CD4-positive, alpha-beta T cell treated with Interleukin-1 beta for 1 hour (primary cell): Measurements from ENCODE around the gene USP2.
"Not testable (repeated sequence)": the region's sequence is repeated elsewhere in the genome, so short reads cannot be mapped to it uniquely, and the experiment has no call there.

Source experiments
- DNase-seq, 2 donors: peaks; one replicate each; pipeline ENCODE4 v3.0.0-alpha.2; 2020 to 2022

The USP2 gene

GRCh38 chr11:119414321-119414720, 32.8 kb upstream of the USP2 start:
- no peak for DNase-seq

DNA sequence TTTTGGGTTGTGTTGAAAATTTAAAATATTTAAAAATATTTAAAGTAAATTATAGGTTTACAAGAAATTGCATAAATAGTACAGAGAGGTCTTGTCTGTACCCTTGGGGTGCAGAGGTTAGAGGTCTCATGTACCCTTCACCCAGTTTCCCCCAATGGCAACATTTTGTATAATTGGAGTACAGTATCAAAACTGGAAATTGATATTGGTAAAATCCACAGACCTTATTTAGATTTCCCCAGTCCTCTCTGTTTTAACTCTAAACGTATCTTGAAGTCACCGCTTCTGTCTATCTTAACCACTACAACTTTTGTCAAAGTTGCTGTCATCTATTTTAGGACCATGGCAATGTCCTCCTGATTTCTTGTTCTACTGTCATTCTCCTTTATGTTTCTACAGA, 30.6 kb upstream of the USP2 start:
- no peak for DNase-seq

DNA sequence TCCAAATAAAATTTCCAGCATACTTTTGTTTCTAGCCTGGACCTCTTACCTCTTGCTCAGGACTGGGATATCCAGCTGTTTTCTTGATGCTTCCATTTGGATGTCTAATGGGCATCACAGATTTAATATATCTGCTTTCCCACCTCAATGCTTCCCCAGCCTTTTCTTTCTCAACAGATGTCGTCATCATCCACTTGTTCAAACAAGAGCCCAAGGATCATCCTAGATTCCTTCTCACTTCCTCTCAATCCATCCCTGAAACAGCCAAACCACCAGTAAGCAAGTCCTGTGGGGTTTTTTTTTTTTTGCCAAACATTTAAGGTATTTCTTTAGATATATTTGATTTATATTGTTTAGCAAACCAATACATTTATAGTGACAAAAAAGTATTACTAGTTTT, 29.0 kb upstream of the USP2 start:
- DNase-seq: no peak

GRCh38 chr11:119409731-119410130, 28.2 kb upstream of the USP2 start:
- DNase-seq: no peak

- DNase-seq: no peak
Observed at GRCh38 chr11:119406005-119406404, 24.5 kb upstream of the USP2 start.

DNA sequence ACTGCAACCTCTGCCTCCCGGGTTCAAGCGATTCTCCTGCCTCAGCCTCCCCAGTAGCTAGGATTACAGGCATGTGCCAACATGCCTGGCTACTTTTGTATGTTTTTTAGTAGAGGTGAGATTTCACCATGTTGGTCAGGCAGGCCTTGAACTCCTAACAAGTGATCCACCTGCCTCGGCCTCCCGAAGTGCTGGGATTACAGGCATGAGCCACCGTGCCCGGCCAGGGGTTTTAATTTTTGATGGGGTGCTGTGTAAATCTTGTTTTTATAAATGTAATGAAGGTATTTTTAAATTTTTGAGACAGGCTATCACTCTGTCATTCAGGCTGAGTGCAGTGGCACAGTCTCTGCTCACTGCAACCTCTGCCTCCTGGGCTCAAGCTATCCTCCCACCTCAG, 24.0 kb upstream of the USP2 start:
- DNase-seq: not testable (repeated sequence)

- DNase-seq: no peak
Observed at GRCh38 chr11:119404872-119405271, 23.4 kb upstream of the USP2 start.

DNA sequence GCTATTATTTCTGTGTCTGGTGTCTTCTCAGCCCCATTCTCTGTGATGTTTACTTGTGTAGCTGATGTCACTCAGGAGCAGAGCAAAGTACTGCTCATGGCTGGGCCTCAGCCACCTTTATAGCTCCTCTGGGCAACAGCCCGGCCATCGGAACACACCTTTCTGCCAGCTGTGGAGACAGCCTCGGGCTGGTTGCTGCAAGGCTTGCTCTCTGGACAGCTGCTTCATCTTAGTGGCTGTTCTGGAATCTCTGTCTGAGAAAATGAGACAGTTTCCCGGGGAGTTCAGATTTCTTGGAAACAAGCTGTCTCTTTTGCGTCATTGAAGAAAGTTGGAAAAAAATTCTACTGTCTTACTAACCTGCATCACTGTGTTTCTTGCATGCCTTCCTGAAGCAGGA, 21.5 kb upstream of the USP2 start:
- no peak for DNase-seq

- DNase-seq: no peak
Observed at GRCh38 chr11:119402470-119402869, 21.0 kb upstream of the USP2 start.

- no peak for DNase-seq
Observed at GRCh38 chr11:119400860-119401259, 19.4 kb upstream of the USP2 start.

- no peak for DNase-seq
Observed at GRCh38 chr11:119397740-119398139, 16.2 kb upstream of the USP2 start.

DNA sequence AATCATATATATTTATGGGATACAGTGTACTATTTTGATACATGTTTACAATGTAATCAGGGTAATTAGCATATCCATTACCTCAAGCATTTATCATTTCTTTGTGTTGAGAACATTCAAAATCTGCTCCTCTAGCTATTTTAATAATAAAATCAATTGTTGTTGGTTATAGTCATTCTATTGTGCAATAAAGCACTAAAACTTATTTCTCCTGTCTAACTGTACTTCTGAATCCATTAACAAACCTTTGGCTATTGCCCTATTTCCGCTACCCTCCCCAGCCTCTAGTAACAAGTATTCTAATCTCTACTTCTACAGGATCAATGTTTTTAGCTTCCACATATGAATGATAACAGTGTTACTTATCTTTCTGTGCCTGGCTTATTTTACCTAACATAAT, 15.3 kb upstream of the USP2 start:
- no peak for DNase-seq

DNA sequence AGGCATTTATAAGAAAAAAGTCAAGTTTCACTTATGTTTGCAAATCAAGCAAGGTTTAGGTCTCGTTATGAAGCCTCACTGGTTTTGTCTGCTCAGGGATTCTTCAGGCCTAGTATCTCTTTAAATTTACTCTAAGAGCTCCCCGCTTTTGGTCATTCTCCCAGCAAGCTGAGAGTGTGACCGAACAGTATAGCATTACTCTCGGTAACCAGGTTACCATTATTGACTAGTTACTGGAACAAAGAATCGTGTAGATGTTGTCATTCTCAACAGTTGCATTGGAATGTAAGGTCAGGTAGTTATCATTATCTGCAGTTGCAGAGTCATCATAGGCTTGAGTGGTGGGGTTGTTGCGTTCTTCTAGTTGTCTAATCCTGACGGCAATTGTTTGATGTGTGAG, 9.8 kb upstream of the USP2 start:
- no peak for DNase-seq

DNA sequence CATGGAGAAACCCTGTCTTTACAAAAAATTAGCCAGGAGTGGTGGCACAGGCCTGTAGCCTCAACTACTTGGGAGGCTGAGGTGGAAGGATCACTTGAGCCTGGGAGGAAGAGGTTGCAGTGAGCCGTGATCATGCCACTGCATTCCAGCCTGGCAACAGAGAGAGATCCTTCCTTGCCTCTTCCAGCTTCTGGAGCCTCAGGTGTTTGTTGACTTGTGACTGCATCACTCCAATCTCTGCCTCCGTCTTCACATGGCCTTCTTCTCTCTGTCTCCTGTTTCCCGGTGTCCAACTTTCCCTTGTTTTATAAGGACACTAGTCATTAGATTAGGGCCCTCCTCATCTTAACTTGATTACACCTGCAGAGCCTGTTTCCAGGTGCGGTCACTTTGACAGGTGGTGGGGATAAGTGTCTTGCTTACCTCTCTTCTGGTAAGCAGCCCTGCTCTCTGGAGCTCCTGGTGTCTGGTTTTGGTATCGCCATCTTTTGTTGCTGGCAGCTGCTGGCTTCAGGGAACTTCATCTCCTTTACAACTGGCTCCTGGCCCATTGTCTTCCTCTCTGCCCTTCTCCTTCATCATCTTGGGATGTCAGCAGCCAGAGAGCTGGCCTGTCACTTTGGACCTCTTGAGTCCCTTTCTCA, 8.2 kb upstream of the USP2 start:
- DNase-seq: no peak

GRCh38 chr11:119388103-119388502, 6.6 kb upstream of the USP2 start:
- no peak for DNase-seq

- no peak for DNase-seq
Observed at GRCh38 chr11:119384332-119384731, 2.8 kb upstream of the USP2 start.

DNA sequence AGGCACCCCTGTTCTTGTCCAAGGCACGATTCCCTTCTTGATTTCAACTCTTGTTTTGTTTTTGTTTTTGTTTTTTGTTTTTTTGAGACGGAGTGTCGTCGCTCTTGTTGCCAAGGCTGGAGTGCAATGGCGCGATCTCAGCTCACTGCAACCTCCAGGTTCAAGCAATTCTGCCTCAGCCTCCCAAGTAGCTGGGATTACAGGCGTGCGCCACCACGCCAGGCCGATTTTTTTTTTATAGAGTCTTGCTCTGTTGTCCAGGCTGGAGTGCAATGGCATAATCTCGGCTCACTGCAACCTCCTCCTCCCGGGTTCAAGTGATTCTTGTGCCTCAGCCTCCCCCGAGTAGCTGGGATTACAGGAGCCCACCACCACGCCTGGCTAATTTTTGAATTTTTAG, 1.0 kb upstream of the USP2 start:
- DNase-seq: not testable (repeated sequence)

DNA sequence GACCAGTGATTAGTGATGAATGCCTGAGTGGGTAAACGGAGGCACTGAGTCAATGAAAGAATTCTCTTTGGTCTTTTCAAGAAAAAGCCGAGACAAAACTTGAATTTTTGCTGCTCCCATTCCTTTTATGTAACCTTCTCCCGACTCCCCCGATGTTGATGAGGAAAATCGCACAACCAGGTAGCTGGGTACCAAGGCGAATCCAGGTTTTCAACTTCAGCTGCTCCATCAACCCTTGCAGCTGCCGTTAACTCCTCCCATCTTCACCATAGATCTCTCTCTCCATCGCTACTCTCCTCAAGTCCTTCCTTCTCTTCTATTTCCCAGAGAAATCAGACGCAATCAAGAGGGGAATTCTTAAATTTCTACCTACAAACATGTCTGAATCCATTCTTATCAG, 611 bp upstream of the USP2 start:
- no peak for DNase-seq

- no peak for DNase-seq
Observed at GRCh38 chr11:119380827-119381180, 686 bp downstream of the USP2 start.

GRCh38 chr11:119380160-119380826, 1.2 kb downstream of the USP2 start:
- no peak for DNase-seq

GRCh38 chr11:119378851-119379465, 2.5 kb downstream of the USP2 start:
- DNase-seq: no peak

DNA sequence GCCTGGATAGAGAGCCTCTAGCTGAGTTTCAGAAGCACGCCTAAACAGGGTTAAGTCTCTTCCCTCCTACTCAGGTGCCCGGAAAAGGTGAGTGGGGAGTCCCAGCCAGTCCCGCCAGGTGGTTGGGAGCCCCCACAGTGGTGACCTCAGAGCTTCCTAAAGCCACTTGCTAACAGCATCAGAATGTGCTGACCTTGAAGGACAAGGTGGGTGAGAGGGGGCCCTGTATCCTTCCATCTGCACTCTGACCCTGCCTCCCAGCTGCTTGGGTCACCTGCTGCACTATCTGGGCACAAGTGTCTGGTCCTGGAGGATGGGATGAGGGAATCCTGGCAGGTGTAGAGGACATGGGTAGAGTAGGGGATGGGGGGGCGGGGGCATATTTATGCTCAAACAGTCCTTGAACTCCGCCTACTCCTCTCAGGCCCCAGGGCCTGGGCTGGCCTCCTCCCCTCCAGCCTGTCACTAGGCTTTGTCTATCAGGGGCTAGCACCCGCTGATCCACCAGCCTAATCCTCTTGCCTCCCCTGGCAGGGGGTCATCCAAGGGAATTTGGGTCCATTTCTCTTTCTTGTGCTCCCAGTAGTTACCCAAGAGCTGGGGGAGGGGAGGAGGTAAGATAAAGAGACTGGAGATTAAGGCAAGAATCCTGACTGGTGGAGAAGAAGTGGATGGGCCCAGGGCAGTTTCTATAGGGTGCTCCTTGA, 3.4 kb downstream of the USP2 start:
- no peak for DNase-seq

GRCh38 chr11:119377112-119377901, 4.2 kb downstream of the USP2 start:
- no peak for DNase-seq
